Cerebellar cortex (tissue), 1 donor: ENCODE data around the gene PHF20.
"Not testable (repeated sequence)": the region's sequence is repeated elsewhere in the genome, so short reads cannot be mapped to it uniquely, and the experiment has no call there.

ENCODE experiments used
- DNase-seq: peaks from one replicate; pipeline ENCODE4 v3.0.0-alpha.2; 2015; ENCODE audit warnings: low spot score

PHF20 gene

DNA sequence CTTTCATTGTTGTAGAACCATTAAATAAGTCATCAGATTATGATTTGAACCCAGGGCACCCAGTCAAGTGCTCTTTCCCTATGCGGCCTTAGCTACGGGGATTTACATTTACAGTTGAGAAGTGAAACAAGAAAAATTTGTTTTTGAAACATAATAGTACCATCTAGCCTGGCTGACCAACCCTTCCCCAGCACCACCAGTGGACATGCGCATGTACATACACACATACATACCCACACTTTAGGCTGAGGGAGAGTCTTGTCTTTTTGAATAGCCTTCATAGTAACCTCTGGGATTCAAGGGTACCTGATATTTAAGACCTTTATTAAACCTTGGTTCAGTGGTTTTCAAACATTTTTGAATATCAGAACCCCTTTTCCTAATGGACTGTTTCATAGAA, 148.7 kb downstream of the PHF20 start:
- no peak for DNase-seq

DNA sequence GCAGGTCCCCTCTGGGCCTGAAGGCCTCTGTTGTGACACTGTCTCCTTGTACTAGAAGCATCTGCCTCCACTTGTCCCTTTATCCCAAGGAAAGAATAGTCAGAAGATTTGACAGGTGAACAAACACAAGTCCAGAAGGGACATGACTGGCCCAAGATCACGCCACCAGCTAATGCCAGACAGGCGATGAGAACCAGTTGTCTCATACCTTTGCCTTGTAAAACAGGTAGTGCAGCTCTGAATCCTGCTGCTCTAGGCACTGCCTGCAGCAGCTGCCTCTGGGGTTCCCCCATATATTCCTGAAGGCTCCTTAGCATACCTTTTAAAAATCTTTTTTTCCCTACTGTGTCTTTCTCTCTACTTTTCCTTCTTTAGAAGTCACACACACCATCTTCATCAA, 157.5 kb downstream of the PHF20 start:
- no peak for DNase-seq

- DNase-seq, result no peak
Observed at GRCh38 chr20:35934050-35934449, 162.2 kb downstream of the PHF20 start.

DNA sequence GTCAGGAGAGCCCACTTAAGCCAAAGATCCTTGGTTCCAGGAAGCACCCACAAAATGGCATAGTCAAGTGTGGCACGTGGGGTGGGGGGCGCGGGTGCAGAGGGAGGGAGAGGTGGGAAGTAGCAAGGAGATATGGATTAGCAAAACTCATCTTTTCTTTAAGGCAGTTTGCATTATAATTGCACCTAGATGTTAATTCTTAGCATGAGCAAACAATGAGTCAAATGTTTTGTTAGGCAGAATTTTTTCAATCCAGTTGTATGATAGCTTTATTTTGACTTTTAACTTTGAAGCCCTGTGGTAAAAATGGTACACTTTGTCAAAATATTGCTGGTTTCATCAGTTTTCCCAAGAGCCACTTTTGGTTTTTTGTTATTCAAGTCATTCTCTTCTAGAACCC, 167.4 kb downstream of the PHF20 start:
- no peak for DNase-seq

DNA sequence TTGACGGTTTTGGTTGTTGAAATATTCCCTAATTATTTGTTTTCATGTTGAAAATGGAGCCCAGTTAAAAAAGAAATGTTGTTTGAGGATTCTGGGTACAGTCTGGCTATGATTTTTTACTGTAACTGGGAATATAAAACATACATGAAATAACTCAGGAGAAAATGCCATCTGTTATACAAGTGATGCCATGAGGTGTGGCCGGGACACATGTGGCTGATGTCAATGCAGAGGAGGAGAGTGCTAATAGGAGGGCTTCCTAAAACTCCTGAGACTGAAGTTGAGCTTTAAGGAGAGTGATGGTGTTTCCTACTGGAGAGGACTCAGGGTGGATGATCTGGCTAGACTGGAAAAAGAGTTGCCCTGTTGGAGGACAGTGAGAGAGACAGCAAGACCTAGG, 169.8 kb downstream of the PHF20 start:
- DNase-seq, result no peak

- no peak for DNase-seq
Observed at GRCh38 chr20:35942243-35942642, 170.4 kb downstream of the PHF20 start.

DNA sequence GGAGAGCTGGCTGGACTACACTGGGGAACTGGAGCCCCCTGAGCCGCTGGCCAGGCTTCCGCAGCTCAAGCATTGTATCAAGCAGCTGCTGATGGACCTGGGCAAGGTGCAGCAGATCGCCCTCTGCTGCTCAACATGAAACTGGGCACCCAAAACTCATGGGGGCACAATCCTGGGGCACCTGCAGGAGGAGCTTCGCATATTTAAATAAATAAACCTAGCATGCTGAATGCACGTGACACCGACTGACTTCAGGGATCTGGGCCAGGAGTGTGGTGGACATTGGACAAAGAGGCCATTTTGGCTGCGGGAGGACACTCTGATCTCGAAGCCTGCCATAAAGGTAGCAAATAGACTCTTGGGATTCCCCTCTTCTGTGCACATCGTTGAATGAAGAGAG, 175.7 kb downstream of the PHF20 start:
- peak; percentile 20 for DNase-seq

DNA sequence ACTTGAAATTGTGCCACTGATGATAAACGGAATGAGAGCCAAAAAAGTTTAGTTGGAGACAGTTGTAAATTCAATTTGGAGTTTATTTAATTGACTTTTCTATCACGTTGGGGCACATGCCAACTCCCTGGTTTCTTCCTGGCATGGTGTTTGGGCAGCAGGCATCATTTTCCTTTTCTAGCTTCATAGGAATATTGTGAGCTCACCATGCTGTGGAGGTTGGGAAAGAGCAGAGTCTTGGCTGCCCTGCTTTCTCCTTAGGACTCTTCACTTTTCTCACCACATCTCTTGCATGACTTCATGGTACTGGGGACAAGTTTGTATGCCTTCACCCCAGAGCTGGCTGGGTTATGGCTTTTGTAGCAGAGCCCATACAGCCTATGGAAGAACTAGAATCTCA, 176.1 kb downstream of the PHF20 start:
- no peak for DNase-seq

GRCh38 chr20:35950093-35950492, 178.3 kb downstream of the PHF20 start:
- no peak for DNase-seq

- not testable (repeated sequence) for DNase-seq
Observed at GRCh38 chr20:35952080-35952479, 180.3 kb downstream of the PHF20 start.

- peak; percentile 24 for DNase-seq
Observed at GRCh38 chr20:35952480-35953386, 180.9 kb downstream of the PHF20 start.

DNA sequence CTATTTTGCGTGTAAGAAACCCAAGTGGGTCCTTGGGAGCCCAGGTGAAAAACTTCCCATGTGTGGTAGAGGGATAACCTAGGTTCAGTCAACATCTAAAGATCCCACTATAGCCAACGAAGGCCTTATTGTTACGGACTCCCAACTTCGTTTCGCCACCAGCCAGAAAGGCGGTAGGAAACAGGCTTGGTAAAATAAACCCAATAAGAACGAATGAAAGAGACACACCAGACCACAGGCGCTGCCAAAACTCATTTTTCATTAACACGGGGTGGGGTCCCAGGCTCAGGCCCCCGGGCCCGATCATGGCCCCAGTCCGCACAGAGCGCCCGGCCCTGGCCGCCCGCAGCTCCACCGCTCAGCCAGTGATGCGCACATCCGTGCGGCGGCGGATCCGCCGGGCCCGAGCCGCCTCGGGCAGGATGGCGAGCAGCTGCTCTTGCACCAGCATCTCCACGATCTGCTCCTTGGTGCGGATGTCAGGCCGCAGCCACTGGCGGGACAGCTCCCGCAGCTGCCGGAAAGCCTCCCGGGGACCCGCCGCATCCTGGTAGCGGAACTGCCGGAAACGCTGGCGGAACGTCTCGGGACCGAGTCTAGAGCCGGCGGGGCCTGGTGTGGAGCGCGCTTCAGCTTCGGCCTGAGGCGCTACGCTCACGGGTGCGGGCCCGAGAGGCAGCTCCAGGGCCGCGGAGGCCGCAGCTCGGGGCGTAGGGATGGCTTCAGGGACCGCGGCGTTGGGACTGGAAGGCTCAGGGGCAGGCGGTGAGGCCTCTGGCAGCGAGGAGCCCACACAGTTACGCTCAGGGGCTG, 181.8 kb downstream of the PHF20 start:
- peak; percentile 15 for DNase-seq

DNA sequence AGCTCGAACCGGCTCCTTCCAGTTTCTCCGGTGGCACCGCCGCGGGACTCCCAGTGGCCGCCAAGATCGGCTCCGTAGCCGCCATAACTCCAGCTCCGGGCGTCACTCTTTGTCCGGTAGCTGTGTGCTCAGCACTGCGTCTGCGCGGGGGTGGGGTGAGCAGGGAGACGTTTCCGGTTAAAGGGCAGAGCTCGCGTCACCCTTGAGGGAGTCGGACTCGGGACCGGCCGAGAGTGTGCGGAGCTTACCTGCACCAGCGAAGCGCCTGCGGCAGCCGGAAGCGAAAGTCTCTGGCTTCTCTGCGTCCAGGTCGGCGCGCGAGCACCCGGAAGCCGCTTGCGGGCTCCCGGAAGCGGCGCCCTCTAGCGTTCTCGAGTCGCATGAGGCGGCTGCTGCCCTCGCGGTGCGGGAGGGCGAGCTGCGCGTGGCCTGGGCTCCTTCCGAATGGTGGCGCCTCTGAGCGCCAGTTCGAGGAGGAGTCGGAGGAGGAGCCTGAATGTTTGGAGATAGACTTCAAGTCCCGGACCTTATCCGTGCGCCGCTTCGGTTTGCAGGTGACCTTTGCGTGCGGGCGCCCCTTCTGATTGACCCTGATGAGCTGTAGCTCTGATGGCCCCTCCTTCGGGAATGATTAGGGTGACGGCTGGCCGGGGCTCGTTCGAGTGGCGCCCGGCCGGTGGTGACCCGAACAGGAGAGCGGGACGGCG, 182.5 kb downstream of the PHF20 start, which contains the start of gene SCAND1:
TSS of gene SCAND1 (minus strand) at position 303 of the 707 bp plus-strand sequence. CDS start at position 85, 218 bp downstream.
- peak; percentile 98 for DNase-seq

DNA sequence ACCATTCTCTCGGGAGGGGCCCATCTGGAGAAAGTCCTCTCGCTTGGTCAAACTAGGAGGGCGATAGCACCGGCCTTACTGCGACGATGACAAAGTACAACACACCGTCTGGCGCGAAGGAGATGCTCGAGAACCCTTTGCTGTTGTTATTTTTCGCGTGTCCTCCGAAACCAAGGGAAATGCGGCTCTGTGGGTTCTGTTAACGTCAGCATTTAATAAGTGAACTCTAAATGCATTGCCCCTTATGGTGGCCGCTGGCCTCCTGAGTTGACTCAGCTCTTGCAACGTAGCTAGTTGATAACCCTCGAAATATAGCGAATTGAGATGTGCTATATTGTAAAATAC, 183.1 kb downstream of the PHF20 start:
- no peak for DNase-seq

GRCh38 chr20:35956616-35957015, 184.8 kb downstream of the PHF20 start:
- DNase-seq, result no peak

DNA sequence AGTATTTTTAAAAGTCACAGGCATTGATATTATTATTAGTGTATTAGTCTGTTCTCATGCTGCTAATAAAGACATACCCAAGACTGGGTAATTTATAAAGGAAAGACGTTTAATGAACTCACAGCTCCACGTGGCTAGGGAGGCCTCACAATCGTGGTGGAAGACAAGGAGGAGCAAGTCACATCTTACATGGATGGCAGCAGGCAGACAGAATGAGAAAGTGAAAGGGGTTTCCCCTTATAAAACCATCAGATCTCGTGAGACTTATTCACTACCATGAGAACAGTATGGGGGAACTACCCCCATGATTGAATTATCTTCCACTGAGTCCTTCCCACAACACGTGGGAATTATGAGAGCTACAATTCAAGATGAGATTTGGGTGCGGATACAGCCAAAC, 187.5 kb downstream of the PHF20 start:
- not testable (repeated sequence) for DNase-seq

- DNase-seq, result no peak
Observed at GRCh38 chr20:35963878-35964277, 192.1 kb downstream of the PHF20 start.

DNA sequence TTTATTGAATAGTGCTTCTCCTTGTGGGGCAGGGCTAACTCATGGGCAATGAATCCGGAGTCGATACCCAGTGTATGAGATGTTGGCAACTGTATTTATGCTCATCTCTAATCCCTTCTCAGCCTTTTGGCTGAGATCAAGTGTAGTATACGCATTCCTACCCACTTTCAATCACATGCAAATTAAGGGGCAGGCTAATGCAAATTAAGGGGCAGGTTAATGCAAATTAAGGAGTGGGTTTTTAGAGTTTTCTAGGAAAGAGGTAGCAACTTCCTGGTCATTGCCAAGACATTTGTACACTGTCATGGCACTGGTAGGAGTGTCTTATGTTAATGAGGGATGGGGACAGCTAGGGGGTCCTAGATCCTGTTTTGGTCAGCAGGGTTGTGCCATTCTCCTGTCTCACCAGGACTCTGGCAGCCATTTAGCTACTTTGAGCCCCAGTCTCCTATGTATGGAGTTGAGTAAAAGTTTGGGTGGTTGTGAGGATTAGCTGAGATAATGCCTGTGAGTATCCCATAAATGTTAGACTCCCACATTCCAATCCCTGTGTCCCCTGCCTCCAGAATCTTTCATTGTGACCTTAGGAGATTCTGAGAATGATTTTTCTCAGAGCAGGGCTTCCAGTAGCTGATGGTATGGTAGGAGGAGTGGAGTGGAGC, 196.3 kb downstream of the PHF20 start, which contains the start of gene CNBD2:
TSS of gene CNBD2 (plus strand) at position 612 of the 662 bp plus-strand sequence. CDS start 173 bp downstream, outside the sequence.
- no peak for DNase-seq

DNA sequence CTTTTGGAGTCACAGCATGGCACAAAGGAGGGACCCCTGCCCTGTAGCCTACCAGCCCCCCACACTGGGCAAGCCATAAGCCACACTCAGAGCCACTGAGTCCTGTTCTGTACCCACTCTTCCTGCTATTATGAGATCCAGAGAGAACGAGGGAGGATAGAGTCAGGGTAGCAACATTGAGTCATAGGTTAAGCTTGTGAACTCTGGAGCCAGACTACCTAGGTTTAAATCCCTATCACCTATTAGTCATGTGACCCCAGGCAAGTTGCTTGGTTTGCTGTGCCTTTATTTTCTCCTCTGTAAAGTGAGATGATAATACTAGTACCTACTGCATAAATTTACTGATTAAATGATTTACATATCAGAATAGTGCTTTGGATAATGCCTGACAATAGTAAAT, 197.1 kb downstream of the PHF20 start:
- DNase-seq, result no peak

- DNase-seq, result no peak
Observed at GRCh38 chr20:35971981-35972380, 200.2 kb downstream of the PHF20 start.

- DNase-seq, result no peak
Observed at GRCh38 chr20:35972462-35972861, 200.6 kb downstream of the PHF20 start.

- no peak for DNase-seq
Observed at GRCh38 chr20:35974256-35974655, 202.4 kb downstream of the PHF20 start.
